Measurements from ENCODE around the gene SSX1.
"Not testable (repeated sequence)": the region's sequence is repeated elsewhere in the genome, so short reads cannot be mapped to it uniquely, and the experiment has no call there.

DNA sequence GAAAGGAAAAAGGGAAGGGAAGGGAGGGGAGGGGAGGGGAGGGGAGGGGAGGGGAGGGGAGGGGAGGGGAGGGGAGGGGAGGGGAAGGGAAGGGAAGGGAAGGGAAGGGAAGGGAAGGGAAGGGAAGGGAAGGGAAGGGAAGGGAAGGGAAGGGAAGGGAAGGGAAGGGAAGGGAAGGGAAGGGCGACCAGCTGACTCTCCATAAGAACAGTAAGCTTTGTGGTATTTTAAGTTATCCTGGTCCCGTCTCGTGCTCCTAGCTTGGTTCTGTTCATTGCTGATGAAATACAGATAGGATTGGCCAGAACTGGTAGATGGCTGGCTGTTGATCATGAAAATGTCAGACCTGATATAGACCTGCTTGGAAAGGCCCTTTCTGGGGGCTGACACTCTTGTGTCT is 25.5 kb downstream of the SSX1 start:
- not testable (repeated sequence) for TF ChIP-seq CHD2 (IDR thresholded peaks at IDR 0.05; ENCODE audit: low read length); CTCF (IDR thresholded peaks at IDR 0.05; ENCODE audit: control extremely low read depth in 1 of 3, insufficient read depth in 1 of 3, low read depth in 1 of 3, low read length in 3 of 3); EP300 (IDR thresholded peaks at IDR 0.05; ENCODE audit: borderline replicate concordance in 1 of 2, low read depth in 2 of 2, low read length in 2 of 2); GABPA (IDR thresholded peaks at IDR 0.05; ENCODE audit: borderline replicate concordance, insufficient read depth, low read length); EZH2 (IDR thresholded peaks at IDR 0.05; ENCODE audit: low read depth, low read length, severe bottlenecking); NRF1 (IDR thresholded peaks at IDR 0.05; ENCODE audit: low read depth, low read length); POLR2A (IDR thresholded peaks at IDR 0.05; ENCODE audit: control extremely low read depth in 1 of 2, low read depth in 2 of 2, low read length in 2 of 2); TEAD4 (IDR thresholded peaks at IDR 0.05; ENCODE audit: low read depth, low read length)
- TF ChIP-seq, protein P1, sequence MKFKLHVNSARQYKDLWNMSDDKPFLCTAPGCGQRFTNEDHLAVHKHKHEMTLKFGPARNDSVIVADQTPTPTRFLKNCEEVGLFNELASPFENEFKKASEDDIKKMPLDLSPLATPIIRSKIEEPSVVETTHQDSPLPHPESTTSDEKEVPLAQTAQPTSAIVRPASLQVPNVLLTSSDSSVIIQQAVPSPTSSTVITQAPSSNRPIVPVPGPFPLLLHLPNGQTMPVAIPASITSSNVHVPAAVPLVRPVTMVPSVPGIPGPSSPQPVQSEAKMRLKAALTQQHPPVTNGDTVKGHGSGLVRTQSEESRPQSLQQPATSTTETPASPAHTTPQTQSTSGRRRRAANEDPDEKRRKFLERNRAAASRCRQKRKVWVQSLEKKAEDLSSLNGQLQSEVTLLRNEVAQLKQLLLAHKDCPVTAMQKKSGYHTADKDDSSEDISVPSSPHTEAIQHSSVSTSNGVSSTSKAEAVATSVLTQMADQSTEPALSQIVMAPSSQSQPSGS (IDR thresholded peaks at IDR 0.05; ENCODE audit: low read length) = not testable (repeated sequence)

Data from H1 (cell line).